GM12878 (cell line): Measurements from ENCODE around the gene MYT1. TPM values are rescaled to one million over a fixed set of nuclear protein-coding genes. Genes with fewer than 3 reads are reported as not detected.

ENCODE experiments used
- ATAC-seq: fragments of 200-7000 bp; cut with Tn5 transposase; 3 replicates; pipeline ENCODE4 v1.9.1; 2020; ENCODE audit warnings: mild to moderate bottlenecking, moderate library complexity
- BruUV-seq: library from RNA; stranded (reverse); fragments of 400-500 nt; replicated peaks from 2 replicates; lab custom pipeline; 2021; lab: Mats Ljungman, UMichigan
- CTCF ChIA-PET: fragments of 300-600 bp; sonication (Branson Sonifier 250); formaldehyde crosslinking; extraction: SDS; loops from one replicate; lab custom pipeline; 2021; ENCODE audit warnings: inconsistent platforms; lab: Yijun Ruan, JAX
- POLR2A ChIA-PET: fragments of 350-600 bp; formaldehyde crosslinking; extraction: SDS; loops from one replicate; lab custom pipeline; 2021; ENCODE audit warnings: inconsistent platforms; lab: Charles Lee
- RAD21 ChIA-PET: fragments of 300-600 bp; sonication (Branson Sonifier 250); formaldehyde crosslinking; loops from one replicate; lab custom pipeline; 2023; ENCODE audit warnings: antibody characterized with exemption; ENCODE audit not compliant: unreplicated experiment; lab: Charles Lee
- SMC1A ChIA-PET: fragments of 300-600 bp; sonication (Branson Sonifier 250); formaldehyde crosslinking; loops from one replicate; lab custom pipeline; 2023; ENCODE audit not compliant: unreplicated experiment, uncharacterized antibody; lab: Charles Lee
- DNase-seq: peaks from one replicate; pipeline ENCODE4 v3.0.0-alpha.2; 2011; ENCODE audit warnings: low read depth, low spot score
- FAIRE-seq: peaks from 3 replicates; lab custom pipeline; 2011; peaks lifted over from hg19 to GRCh38; lab: Jason Lieb, UNC
- H2AFZ ChIP-seq: 2 replicates; pipeline ENCODE4 v1.6.0; 2011; ENCODE audit warnings: low read depth, low read length, control low read depth; ENCODE audit not compliant: control insufficient read depth
- H3K27ac ChIP-seq: 2 replicates; pipeline ENCODE4 v1.5.1; 2011; ENCODE audit warnings: control low read depth; ENCODE audit not compliant: control insufficient read depth, insufficient read depth
- H3K27me3 ChIP-seq, 2 experiments: replicated peaks in 1 of 2; 2 replicates each; pipeline versions ENCODE4 v1.6.0 to v1.6.1; 2011; ENCODE audit warnings: low read length in 1 of 2; ENCODE audit not compliant: control insufficient read depth in 2 of 2, insufficient read depth in 2 of 2
- H3K36me3 ChIP-seq, 2 experiments: 2 replicates each; pipeline ENCODE4 v1.5.1; 2011; ENCODE audit warnings: low read length in 1 of 2; ENCODE audit not compliant: control insufficient read depth in 2 of 2, insufficient read depth in 2 of 2
- H3K4me1 ChIP-seq: 2 replicates; pipeline ENCODE4 v1.6.1; 2011; ENCODE audit warnings: mild to moderate bottlenecking, low read length, moderate library complexity, mixed read lengths; ENCODE audit not compliant: control insufficient read depth, insufficient read depth
- H3K4me2 ChIP-seq: 2 replicates; pipeline ENCODE4 v1.6.0; 2011; ENCODE audit warnings: control low read depth; ENCODE audit not compliant: control insufficient read depth, insufficient read depth
- H3K4me3 ChIP-seq: fragments of 200-600 bp; sonication (generic); 2 replicates; pipeline ENCODE4 v1.5.1; 2016
- H3K79me2 ChIP-seq: 2 replicates; pipeline ENCODE4 v1.6.0; 2011; ENCODE audit warnings: low read length; ENCODE audit not compliant: control insufficient read depth, insufficient read depth
- H3K9ac ChIP-seq: 2 replicates; pipeline ENCODE4 v1.8.0; 2011; ENCODE audit warnings: low read length, control low read depth, mixed read lengths; ENCODE audit not compliant: control insufficient read depth, insufficient read depth
- H3K9me3 ChIP-seq: replicated peaks from 3 replicates; pipeline ENCODE4 v1.5.1; 2011; ENCODE audit warnings: mild to moderate bottlenecking, low read length; ENCODE audit not compliant: control insufficient read depth, insufficient read depth
- H4K20me1 ChIP-seq: 2 replicates; pipeline ENCODE4 v1.6.0; 2011; ENCODE audit not compliant: control insufficient read depth, insufficient read depth
- ASH2L ChIP-seq: fragments of 300-600, 200-600 bp; sonication (generic); IDR thresholded peaks from 2 replicates; pipeline ENCODE4 v1.6.1; 2017; ENCODE audit warnings: low read depth, mild to moderate bottlenecking, borderline replicate concordance
- BACH1 ChIP-seq: fragments of 450-650 bp; IDR thresholded peaks from 2 replicates; pipeline ENCODE4 v1.6.1; 2017; ENCODE audit warnings: mild to moderate bottlenecking, borderline replicate concordance
- PKNOX1 ChIP-seq: fragments of 450-650 bp; IDR thresholded peaks from 2 replicates; pipeline ENCODE4 v1.6.1; 2016; ENCODE audit warnings: mild to moderate bottlenecking
- POLR2AphosphoS5 ChIP-seq: IDR thresholded peaks from 2 replicates; pipeline ENCODE4 v1.6.1; 2011; ENCODE audit warnings: mild to moderate bottlenecking, low read length, inconsistent platforms
- TBL1XR1 ChIP-seq: IDR thresholded peaks from 2 replicates; pipeline ENCODE4 v1.6.1; 2012; ENCODE audit warnings: low read depth, low read length, improper control_type of control experiment
- ZBTB33 ChIP-seq: fragments of 450-650 bp; IDR thresholded peaks from 2 replicates; pipeline ENCODE4 v1.6.1; 2017; ENCODE audit warnings: mild to moderate bottlenecking
- WGBS: methylation state at CpG from one replicate; pipeline ENCODE4 v1.1.6; 2016; ENCODE audit warnings: low lambda C conversion rate; ENCODE audit not compliant: insufficient replicate concordance, insufficient coverage; ENCODE audit errors: missing lambda C conversion rate; 5-methylcytosine and 5-hydroxymethylcytosine counted together
- in situ Hi-C: fragments of 300-500 bp; cut with MboI; formaldehyde crosslinking; loops from 9 replicates; pipeline ENCODE4 v1.14.3; 2018; ENCODE audit warnings: mixed read lengths
- intact Hi-C: fragments of 100-400 bp; cut with micrococcal nuclease; formaldehyde crosslinking; loops from one replicate; pipeline ENCODE4 v1.14.2; 2022; ENCODE audit not compliant: unreplicated experiment
- polyA plus RNA-seq, 11 experiments: library from polyadenylated mRNA; depleted of rRNA in 4 of 11; unstranded in 6 of 11; stranded (reverse) in 5 of 11; fragments of >200 nt; fragmentation: Nextera tagmentation in 4 of 11; fragmentation: Illumina TruSeq in 1 of 11; extraction: Ambion mirVana in 4 of 11; extraction: Trizol in 1 of 11; gene quantifications; 1 replicate in 1 of 11; 2 replicates in 10 of 11; pipeline versions ENCODE4 v1.2.1 to v1.2.3, GENCODE V29; 2011 to 2016; ENCODE audit warnings: inconsistent platforms in 2 of 11, missing spikeins in 2 of 11, low read depth in 1 of 11
- total RNA-seq, 4 experiments: library from RNA; depleted of rRNA in 3 of 4; stranded (reverse); fragments of >200 nt in 3 of 4; fragmentation: Illumina TruSeq in 1 of 4; extraction: Trizol in 1 of 4; gene quantifications; 2 replicates each; pipeline versions ENCODE4 v1.2.1 to v1.2.3, GENCODE V29; 2013 to 2021
- TF ChIP-seq, protein P1 (sequence below): fragments of 450-650 bp; IDR thresholded peaks from 2 replicates; pipeline ENCODE4 v1.6.1; 2014; ENCODE audit warnings: mild to moderate bottlenecking

Gene MYT1
- total and polyA plus RNA-seq, 10 of the 15 experiments (the other 5 are each of a cell fraction or from before 2014, with no cell fraction given), result 0.01 to 0.10 TPM; not detected in 8

- Histone ChIP-seq H4K20me1 (no peaks in the 10 kb centered on the region), H3K36me3 (no peaks in the 10 kb centered on the region), H3K4me3 (no peak overlapping the region), H3K9ac (no peak overlapping the region), H3K4me2 (no peak overlapping the region), H2AFZ (no peak overlapping the region), H3K79me2 (no peaks in the 10 kb centered on the region), H3K27me3 (no peaks in the 10 kb centered on the region), H3K27ac (no peak overlapping the region), H3K4me1 (no peaks in the 10 kb centered on the region), H3K9me3 (no peaks in the 10 kb centered on the region; the same call in 2 of the 3 replicates)
- 11% methylated on average over 8 of the region's 9 CpGs for WGBS
- ATAC-seq, result no peak
- ChIA-PET SMC1A (no interaction called here), POLR2A (no interaction called here), CTCF (no interaction called here), RAD21 (no interaction called here)
- no peak for TF ChIP-seq TBL1XR1
- no peak for TF ChIP-seq POLR2AphosphoS5
- no peak for TF ChIP-seq BACH1
- TF ChIP-seq ZBTB33, result no peak
- TF ChIP-seq, protein P1, sequence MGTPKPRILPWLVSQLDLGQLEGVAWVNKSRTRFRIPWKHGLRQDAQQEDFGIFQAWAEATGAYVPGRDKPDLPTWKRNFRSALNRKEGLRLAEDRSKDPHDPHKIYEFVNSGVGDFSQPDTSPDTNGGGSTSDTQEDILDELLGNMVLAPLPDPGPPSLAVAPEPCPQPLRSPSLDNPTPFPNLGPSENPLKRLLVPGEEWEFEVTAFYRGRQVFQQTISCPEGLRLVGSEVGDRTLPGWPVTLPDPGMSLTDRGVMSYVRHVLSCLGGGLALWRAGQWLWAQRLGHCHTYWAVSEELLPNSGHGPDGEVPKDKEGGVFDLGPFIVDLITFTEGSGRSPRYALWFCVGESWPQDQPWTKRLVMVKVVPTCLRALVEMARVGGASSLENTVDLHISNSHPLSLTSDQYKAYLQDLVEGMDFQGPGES, result no peak
- TF ChIP-seq ASH2L, result no peak
- TF ChIP-seq PKNOX1, result peak; percentile 73
- in situ Hi-C loops (no loop called here), intact Hi-C loops (no loop called here)
- no TSS peak for BruUV-seq
- no peak for DNase-seq
- FAIRE-seq, result no peak
Observed at GRCh38 chr20:64154590-64155257, 9.5 kb upstream of the MYT1 start.
